Heart left ventricle (tissue), 13 donors: ENCODE measurements around the gene LRP1B.

Experiments
- CTCF ChIP-seq, 12 donors: fragments of 200-600 bp; sonication (generic) in 4 of 12; IDR thresholded peaks; one replicate each; pipeline versions ENCODE4 v1.5.0 to v1.8.0; 2018 to 2022; ENCODE audit warnings: antibody characterized with exemption in 12 of 12, mild to moderate bottlenecking in 5 of 12
- POLR2A ChIP-seq, 2 donors: fragments of 450-650 bp; IDR thresholded peaks; one replicate each; pipeline ENCODE4 v1.6.1; 2017; ENCODE audit warnings: antibody characterized with exemption in 2 of 2, mild to moderate bottlenecking in 2 of 2, moderate library complexity in 2 of 2
- donor health status: ischemic (EF 13 %, LVEDD 7.1; RV severe dilation, severe dysfunction).
- donor health status: DM: no; HTN: yes; CAD: no.
- donor health status: DM: no; HTN: no; CAD: no.
- donor health status: ischemic (EF 25% LVEDD 6.9; RV normal size, moderate dysfunction).
- donor health status: ischemic (EF 25% LVEDD 5.7; RV mildly dilated, moderate dysfunction).
- donor health status: ischemic (EF 35%, LVEDD 5.7; RV mildly dilated, moderate dysfunction).
- donor health status: nonischemic (EF 11% LVEDD 7.7; RV severe dilation, severe dysfunction).
- donor health status: DM: yes; HTN: yes; CAD: no.
- donor health status: PGD.
- donor health status: ischemic (EF 29% LVEDD 5.4; RV normal size, mild dysfunction).
- donor health status: nonischemic (EF 23%, LVEDD 6.1; RV moderate dilation, normal function).

- no peak for TF ChIP-seq CTCF (IDR thresholded peaks at IDR 0.05)
- no peak for TF ChIP-seq POLR2A (IDR thresholded peaks at IDR 0.05)
These were observed 65.7 kb downstream of the LRP1B start for GRCh38 chr2:142065156-142065555.
